Posterior cingulate gyrus (tissue), 11 donors: Measurements from ENCODE around the gene OR2T35.
"Not testable (repeated sequence)": the region's sequence is repeated elsewhere in the genome, so short reads cannot be mapped to it uniquely, and the experiment has no call there.

Experiments
- DNase-seq, 10 donors: peaks; one replicate each; pipeline versions ENCODE4 v3.0.0 to v3.0.0-alpha.2; 2020 to 2021; ENCODE audit warnings: mixed read lengths in 3 of 10
- intact Hi-C: fragments of 100-400 bp; cut with DNase I; formaldehyde crosslinking; loops from one replicate; pipeline ENCODE4 v1.15.1; 2023

Gene OR2T35, protein sequence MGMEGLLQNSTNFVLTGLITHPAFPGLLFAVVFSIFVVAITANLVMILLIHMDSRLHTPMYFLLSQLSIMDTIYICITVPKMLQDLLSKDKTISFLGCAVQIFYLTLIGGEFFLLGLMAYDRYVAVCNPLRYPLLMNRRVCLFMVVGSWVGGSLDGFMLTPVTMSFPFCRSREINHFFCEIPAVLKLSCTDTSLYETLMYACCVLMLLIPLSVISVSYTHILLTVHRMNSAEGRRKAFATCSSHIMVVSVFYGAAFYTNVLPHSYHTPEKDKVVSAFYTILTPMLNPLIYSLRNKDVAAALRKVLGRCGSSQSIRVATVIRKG

DNA sequence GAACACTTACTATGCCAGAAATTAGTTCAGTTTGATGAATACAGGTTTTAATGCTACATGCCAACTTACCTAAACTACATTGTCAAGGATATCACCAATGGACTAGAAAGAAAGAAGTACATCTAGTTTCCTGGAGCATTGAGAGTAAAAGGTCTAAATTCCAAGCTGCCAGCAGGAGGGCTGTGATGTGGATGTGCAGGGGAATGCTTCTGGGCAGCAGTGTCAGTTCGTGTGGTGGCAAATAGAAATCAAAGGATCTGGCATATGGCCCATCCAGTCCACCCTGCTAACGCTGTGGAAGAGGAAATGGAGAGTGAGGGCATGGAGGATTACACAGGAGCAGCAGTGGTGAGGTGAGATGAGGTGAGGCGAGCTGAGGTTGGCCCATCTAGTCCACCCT, at the start of gene OR2T35:
Gene OR2T35, minus strand, starts transcription at position 101 of the 400 bp plus-strand sequence. CDS start 6,020 bp downstream, outside the sequence.
- DNase-seq, intact Hi-C loops: not testable (repeated sequence)

DNA sequence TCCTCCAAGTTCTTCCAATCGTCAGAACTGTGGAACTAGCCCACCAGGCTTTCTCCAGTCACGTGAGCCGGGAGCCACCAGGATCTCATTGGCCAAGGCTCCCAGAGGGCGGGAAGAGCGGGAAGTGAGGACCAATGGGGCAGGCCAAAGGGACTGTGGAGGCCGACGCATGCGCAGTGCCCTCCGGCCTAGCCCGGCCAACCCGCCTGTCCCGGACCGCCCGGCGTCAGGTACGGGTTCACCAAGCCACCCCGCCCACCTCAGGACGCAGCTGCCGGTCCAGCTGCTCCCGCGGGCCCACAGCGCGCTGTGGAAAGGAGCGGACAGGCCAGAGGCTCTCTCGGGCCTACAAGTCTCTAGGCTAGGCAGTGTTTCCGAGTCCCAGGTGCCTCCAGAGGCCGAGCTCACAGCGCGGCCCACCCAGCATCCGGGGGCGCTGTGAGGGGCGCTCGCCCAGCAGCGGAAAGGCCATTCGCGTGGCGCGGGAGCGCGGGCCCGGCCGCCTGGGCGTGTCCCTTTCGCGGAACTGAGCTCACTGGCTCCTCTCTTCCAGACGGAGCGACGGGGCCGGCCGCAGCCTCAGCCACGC, 46.6 kb upstream of the OR2T35 start:
- intact Hi-C loops, result no loop called here
- DNase-seq, result peak in 2 of 10 donors; percentile 72 to 83

DNA sequence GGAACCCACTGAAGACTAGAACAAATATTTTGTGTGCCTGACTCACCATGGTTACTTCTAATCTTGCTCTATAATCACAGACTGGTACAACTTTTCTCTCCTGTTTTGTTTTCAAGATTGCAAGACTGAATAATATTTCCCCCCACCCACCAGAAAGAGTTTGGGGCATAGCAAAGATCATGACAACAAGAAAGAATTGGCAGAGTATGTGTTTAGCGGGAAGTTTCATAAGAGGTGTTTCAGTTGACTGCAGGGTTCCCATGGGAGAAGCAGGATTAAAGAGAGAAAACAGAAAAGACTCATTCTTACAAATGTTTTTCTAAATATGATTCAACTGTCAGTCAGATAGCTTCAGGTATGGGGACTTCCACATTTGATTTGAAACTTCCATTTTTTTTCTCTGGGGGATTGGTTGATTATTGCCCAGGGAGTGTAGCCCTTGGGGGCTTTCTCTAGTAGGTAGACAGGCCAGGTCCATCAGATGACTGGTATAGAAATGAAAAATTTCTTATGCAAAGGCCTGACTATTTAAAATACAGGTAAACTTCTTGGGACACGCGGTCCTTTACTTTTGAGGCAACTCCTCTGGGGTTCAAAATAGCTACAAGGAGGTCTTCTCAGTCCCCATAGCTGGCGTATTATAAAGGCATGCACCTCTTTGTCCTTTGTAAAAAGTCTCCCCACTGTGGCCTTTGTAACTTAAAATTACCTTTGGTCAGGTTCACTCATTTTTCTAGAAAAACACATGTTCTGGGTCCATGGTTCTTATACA, 43.6 kb upstream of the OR2T35 start:
- DNase-seq, result no peak
- intact Hi-C loops, result no loop called here

DNA sequence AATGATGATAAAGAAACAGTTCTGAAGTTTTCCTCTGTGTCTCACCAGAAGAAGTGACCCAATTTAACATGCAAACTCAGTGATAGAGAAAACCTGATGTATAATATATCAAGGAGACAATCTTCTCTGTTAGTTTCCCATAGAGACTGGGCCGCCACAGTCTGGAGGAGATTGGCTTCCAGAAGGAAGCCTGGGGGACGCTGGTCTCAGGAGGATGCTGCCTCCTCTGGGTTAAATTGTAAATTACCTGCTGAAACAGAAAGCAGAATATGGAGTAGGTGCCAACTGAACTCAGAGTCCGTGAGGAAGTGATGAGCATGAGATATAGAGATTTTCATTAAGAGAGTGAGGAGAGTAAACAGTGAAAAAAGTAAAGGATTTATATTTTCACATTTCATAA, 41.7 kb upstream of the OR2T35 start:
- no peak for DNase-seq

DNA sequence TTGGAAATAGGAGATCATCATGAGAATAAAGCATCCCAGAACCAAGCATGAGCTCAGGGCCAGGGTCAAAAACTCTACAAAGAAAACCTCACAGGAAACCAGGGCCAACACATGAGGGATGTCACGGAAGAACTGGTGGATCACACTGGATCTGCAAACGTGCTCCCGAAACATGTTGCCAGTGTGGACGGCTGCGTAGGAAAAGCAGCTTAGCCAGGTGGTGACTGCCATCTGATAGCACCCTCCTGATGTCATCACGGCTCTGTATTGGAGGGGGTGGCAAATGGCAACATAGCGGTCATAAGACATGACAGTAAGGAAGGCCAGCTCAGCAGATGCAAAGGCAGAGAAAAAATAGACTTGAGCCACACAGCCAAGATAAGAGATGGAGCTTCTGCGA, 36.6 kb upstream of the OR2T35 start:
- intact Hi-C loops, result no loop called here

More for the DNA sequence above, 41.7 kb upstream of the OR2T35 start:
- intact Hi-C loops, result no loop called here

DNA sequence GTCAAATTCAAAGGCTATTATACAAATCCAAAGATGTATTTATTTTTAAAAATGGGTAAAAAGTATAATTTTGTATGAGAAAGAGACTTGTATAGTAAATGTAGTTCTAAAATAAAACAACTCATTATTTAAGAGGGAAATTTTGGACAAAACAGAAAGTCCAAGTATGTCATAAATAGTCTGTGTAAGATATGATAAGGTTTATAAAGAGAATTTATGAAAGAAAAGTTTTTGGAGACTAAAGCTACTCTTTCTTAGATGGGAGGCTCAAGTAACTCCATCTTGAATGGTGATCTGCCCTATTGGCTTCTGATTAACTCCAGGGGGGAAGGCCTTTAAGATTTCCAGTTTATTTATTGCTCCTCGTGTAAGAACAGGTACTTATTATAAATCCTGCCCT, 24.9 kb upstream of the OR2T35 start:
- intact Hi-C loops, result no loop called here
- no peak for DNase-seq

More for the DNA sequence above, 36.6 kb upstream of the OR2T35 start:
- peak in 1 of 10 donors; percentile 55 for DNase-seq

DNA sequence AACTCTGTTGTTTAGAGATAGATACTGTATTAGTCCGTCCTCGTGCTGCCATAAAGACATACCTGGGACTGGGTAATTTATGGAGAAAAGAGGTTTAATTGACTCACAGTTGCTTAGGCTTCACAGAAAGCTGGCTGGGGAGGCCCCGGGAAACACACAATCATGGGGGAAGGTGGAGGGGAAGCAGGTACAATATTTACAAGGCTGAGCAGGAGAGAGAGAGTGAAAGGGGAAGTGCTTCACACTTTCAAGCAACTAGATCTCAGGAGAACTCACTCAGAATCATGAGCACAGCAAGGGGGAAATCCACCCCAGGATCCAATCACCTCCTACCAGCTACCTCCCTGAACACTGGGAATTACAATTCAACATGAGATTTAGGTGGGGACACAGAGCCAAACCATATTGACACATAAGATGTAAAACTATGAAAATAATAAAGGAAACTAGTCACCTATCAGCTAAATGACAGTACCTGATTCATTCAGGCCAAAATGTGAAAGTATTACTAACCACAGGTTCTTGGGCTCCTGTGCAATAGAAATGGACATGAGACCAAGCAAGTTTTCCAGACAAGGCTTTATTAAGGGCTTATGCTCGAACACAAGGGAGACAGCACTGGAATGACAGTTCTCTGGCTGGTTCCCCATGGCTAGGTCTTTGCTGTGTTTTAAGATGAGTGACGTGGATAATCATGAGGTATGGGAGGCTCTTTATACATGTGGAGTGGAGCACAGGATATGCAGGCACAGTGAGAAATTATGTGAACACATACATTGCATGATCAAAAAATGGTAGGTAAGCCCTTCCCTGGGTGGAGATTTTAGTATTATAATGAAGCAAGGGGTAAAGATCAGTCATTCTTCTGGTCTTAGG, 18.6 kb upstream of the OR2T35 start:
- intact Hi-C loops, DNase-seq: not testable (repeated sequence)

DNA sequence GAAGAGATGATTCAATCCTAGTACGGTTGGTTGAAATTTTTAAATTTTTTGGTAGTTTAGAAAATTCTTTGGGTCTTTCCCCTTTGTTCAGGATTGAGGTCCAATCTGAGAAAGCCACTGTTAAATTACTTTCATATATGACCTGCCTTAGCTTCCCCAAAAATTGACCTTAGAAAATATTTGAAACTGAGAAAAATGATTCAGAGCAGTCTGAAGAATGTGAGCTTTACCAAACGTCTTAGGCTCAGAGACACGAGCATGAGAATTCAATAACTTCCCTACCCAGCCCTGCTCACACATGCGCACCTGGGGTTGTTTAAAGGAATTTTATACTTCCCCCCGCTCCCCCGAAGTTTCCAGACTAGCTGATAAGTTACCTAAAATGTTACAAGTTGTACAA, 11.7 kb upstream of the OR2T35 start:
- DNase-seq, intact Hi-C loops: not testable (repeated sequence)

DNA sequence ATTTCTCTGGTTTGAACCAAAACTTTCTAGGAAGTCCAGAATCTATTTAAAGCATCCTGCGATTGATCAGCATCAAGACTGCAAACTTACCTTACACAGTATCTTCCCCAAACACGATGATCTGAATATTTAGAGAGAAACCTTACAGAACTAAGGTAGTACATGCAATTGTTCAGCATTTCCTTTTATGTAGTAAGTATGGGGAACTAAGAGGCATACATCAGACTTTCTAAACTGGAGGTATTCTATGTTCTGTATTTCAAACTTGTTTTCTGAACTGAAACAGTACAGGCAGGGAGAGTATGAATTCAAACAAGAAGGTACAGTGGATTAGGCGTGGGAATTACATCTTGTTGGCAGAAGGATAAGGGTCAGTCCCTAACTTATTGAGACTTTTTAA, 10.3 kb upstream of the OR2T35 start, which contains the start of gene OR2T27:
Gene OR2T27, minus strand, starts transcription at position 175 of the 400 bp plus-strand sequence. CDS start 4,644 bp downstream, outside the sequence.
- DNase-seq, intact Hi-C loops: not testable (repeated sequence)

DNA sequence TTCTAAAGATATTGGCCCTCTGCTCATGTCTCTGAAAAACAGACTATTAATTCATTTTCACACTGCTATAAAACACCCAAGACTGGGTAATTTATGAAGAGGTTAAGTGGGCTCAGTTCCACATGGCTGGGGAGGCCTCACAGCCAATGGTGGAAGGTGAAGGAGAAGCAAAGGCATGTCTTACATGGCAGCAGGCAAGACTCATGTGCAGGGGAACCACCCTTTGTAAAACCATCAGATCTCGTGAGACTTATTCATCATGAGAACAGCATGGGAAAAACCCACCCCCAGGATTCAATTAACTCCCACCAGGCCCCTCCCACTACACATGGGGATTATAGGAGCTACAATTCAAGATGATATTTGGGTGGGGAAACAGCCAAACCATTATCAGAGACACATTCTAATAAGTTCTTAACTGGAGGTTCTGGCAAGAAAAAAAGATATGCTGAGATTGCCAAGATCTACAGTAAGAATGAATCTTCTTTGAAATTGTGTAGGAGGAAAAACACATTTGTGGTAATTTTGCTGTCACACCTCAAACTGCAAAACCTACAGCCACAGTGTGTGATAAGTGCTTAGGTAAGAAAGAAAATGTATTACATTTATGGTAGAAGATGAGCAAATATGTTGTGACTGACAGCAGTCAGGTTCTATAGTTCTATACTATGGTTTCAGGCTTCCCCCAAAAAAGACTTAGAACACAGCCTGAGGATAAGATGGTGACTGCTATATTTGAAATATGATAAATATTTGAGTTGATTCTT, 3.9 kb upstream of the OR2T35 start:
- intact Hi-C loops, result not testable (repeated sequence)

DNA sequence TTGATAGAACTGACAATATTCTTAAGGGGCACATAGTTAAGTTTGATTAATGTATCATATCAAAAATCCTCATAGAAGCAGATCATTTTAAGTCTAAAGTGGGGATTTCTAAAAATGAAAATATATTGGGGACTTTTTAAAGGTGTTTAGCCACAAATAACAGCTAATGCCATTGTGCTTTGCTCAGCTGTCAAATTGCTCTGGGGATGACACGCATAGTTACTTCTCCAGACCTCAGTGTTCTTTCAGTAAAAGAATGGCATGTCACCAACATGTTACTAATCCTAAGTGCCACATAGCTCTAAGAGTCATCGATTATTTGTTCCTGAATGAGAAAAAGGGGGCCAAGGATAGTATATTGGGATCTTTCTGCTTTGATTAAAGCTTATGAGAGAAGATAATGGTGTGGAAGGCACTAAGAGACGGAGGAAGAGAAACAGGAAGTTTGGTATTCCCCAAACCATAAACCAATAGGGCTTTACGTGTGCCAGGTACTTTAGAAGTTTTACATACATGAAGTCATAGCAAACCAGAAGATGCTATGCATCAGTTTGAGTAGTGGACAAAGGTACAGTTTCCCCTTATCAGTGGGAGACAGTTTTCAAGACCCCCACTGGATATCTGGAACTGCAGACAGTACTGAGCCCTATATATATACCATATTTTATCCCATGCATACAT, 2.0 kb downstream of the OR2T35 start:
- intact Hi-C loops, DNase-seq: not testable (repeated sequence)

More for the DNA sequence above, 3.9 kb upstream of the OR2T35 start:
- DNase-seq, result not testable (repeated sequence)

DNA sequence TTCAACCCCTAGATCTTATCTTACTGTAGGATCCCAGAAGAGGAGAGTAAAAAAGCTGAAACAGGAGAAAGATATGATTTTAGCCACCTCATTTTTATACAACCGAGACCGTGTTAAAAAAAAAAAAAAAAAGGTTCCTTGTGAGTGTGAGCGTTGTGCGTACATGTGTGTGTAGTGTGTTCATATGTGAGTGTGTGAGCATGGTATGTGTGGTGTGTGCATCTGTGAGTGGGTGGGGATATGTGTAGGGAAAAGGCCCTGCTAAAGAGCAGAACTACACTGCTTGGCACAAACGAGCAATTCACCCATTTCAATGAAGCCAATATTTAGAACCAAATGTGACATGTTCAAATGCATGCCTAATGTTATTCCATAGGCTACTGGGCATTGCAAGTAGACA, 3.5 kb downstream of the OR2T35 start:
- intact Hi-C loops, DNase-seq: not testable (repeated sequence)

DNA sequence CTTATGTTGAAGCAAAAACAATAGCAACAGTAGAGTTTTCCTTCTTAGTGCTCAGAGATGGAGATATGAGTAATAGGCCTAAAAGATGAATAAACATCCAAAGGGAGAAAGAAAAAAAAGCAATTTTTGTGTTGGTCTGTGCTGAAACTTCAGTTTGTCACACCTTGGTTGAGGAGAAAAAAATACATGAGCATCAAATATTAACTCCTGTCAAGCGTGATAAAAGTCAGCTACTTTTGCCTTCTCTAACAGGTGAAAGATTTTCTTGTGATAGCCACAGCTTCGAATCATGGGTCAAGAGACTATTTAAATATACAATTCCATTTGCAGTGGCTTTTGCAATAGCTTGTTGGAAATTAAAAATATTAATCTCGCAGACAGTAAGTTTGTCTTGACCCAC, 4.2 kb downstream of the OR2T35 start:
- intact Hi-C loops, DNase-seq: not testable (repeated sequence)

DNA sequence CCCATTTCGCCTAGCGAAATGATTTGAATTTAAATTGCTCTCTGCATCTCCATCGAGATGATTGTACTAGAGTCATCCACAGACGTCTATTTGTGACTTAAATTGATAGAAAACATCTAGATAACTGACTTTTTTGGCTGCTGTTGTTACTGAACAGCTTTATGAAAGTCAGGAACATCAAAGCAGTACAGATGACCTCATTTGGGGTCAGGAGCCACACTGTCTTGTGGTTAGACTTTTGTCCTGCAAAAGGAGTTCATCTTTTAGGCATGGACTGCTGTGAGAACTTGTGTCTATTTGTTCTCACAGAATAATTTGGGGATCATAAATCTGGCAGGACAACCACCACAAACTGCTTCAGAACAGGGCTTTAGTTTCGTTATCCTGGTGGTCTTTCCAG, 5.4 kb downstream of the OR2T35 start:
- intact Hi-C loops, DNase-seq: not testable (repeated sequence)

DNA sequence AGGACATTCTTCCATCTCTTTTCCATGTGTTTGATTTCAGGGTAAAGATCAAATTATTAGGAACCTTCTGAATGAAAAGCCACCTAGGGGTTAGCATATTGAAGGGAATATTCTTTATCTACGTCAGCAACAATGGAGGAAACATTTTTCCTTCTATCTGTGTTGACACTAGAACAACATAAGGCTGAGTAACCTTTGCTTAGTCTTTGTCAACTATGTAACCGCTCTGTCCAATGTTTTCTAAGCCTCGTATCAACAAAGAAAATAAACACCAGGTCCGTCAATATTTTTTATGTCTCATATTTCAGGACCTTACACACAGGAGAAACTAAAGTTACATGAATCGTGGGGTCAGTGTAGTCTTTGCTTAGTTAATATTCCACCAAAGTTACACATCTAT, 8.5 kb downstream of the OR2T35 start:
- intact Hi-C loops, result not testable (repeated sequence)

DNA sequence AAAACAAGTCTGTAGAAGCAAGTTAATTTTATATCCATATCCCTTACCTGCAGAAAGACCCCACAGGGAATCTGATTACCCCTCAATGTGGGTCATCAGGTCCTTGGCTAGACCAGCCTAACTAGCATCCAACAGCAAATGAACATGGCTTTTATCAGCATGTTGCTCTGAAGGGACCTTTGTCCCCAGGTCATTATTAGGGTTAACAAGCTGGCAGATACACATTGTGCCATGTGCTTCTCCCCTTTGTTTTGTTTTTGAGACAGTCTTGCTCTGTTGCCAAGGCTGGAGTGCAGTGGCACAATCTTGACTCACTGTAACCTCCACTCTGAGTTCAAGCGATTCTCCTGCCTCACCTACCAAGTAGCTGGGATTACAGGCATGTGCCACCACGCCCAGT, 10.1 kb downstream of the OR2T35 start, which contains the start of gene OR2T11:
Gene OR2T11, minus strand, starts transcription at position 101 of the 400 bp plus-strand sequence. CDS start 7,963 bp downstream, outside the sequence.
- DNase-seq, intact Hi-C loops: not testable (repeated sequence)

More for the DNA sequence above, 8.5 kb downstream of the OR2T35 start:
- not testable (repeated sequence) for DNase-seq

DNA sequence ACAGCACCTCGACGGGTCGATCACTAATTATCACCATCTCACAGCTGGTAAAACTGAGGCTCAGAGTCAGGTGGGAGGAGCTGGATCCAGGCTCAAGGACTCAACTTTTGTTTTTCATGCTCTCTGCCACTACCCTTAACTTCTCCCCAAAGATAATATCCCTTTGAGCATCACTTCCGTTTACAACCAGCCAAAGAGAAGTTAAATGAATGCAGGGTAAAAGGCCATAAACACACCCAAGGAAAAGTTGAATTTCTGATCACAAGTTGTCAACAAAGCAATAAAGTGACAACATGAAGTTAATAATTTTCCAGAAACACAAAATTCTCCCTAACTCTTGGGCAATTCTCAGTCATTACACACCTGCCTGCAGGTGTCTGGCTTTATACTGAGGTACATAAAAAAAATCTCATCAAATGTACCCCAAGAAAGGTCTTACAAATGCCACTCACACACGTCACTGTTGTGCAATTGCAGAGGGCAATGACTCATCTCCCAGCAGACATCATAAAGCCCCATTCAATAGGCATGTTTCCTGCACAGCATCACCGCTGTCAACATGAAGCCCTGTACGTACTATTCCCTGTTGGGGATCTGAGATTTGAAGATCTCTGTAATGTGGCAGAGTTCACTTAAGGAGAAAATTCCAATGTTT, 13.6 kb downstream of the OR2T35 start:
- intact Hi-C loops, result no loop called here
- DNase-seq, result no peak

DNA sequence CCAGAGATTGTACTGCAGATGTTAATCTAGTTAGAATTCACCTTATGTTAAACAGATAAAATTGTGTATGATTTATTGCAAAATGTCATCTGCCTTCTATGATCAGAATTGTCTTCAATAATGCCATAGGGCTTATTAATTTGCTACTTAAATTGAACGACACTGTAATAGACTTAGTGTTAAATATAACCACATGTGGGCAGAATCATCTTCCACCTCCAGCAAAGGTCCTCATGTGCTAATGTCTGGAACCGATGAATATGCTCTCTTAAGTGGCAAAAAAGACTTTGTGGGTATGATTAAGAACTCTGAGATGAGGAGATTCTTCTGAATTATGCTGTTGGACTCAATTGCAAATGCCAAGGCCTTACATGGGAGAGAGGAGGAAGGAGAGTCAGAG, 14.5 kb downstream of the OR2T35 start:
- DNase-seq, result no peak
- intact Hi-C loops, result no loop called here
